Measurements from ENCODE around the gene CNGA1.

The CNGA1 gene

GRCh38 chr4:48041535-48042137 lies 25.2 kb upstream of the CNGA1 start:
- no peak for TF ChIP-seq CTCF (conservative IDR thresholded peaks at IDR 0.05; ENCODE audit: control insufficient read depth, insufficient read depth, low read depth, low read length)
- no peak for DNase-seq (ENCODE audit: low read depth)
- no peak overlapping the region for H3K4me3 ChIP-seq (ENCODE audit: control insufficient read depth, low read depth, low read length)

GRCh38 chr4:48039561-48039960 lies 23.1 kb upstream of the CNGA1 start:
- TF ChIP-seq CTCF (conservative IDR thresholded peaks at IDR 0.05; ENCODE audit: control insufficient read depth, insufficient read depth, low read depth, low read length), result no peak
- H3K4me3 ChIP-seq (ENCODE audit: control insufficient read depth, low read depth, low read length), result no peak overlapping the region
- no peak for DNase-seq (ENCODE audit: low read depth)

GRCh38 chr4:48038666-48039065 lies 22.2 kb upstream of the CNGA1 start:
- no peak for DNase-seq (ENCODE audit: low read depth)
- TF ChIP-seq CTCF (conservative IDR thresholded peaks at IDR 0.05; ENCODE audit: control insufficient read depth, insufficient read depth, low read depth, low read length), result no peak
- H3K4me3 ChIP-seq (ENCODE audit: control insufficient read depth, low read depth, low read length), result no peak overlapping the region

- no peak for TF ChIP-seq CTCF (conservative IDR thresholded peaks at IDR 0.05; ENCODE audit: control insufficient read depth, insufficient read depth, low read depth, low read length)
- DNase-seq (ENCODE audit: low read depth), result no peak
These were observed 20.6 kb upstream of the CNGA1 start for GRCh38 chr4:48037117-48037462.

GRCh38 chr4:48035952-48036351 lies 19.5 kb upstream of the CNGA1 start:
- H3K4me3 ChIP-seq (ENCODE audit: control insufficient read depth, low read depth, low read length), result no peak overlapping the region
- no peak for TF ChIP-seq CTCF (conservative IDR thresholded peaks at IDR 0.05; ENCODE audit: control insufficient read depth, insufficient read depth, low read depth, low read length)
- DNase-seq (ENCODE audit: low read depth), result no peak

More at GRCh38 chr4:48037117-48037462, 20.6 kb upstream of the CNGA1 start:
- no peak overlapping the region for H3K4me3 ChIP-seq (ENCODE audit: control insufficient read depth, low read depth, low read length)

GRCh38 chr4:48033825-48034413 lies 17.4 kb upstream of the CNGA1 start:
- DNase-seq (ENCODE audit: low read depth), result peak; percentile 16
- peak; percentile 57 for TF ChIP-seq CTCF (conservative IDR thresholded peaks at IDR 0.05; ENCODE audit: control insufficient read depth, insufficient read depth, low read depth, low read length)
- H3K4me3 ChIP-seq (ENCODE audit: control insufficient read depth, low read depth, low read length), result no peak overlapping the region

Data from fibroblast of mammary gland (primary cell).